GM12878 (cell line): Measurements from ENCODE around the gene CIDEA. TPM values are rescaled to one million over a fixed set of nuclear protein-coding genes. Genes with fewer than 3 reads are reported as not detected.

Experiments
- ATAC-seq: fragments of 200-7000 bp; cut with Tn5 transposase; 3 replicates; pipeline ENCODE4 v1.9.1; 2020; ENCODE audit warnings: mild to moderate bottlenecking, moderate library complexity
- BruUV-seq: library from RNA; stranded (reverse); fragments of 400-500 nt; replicated peaks from 2 replicates; lab custom pipeline; 2021; lab: Mats Ljungman, UMichigan
- CTCF ChIA-PET: fragments of 300-600 bp; sonication (Branson Sonifier 250); formaldehyde crosslinking; extraction: SDS; loops from one replicate; lab custom pipeline; 2021; ENCODE audit warnings: inconsistent platforms; lab: Yijun Ruan, JAX
- POLR2A ChIA-PET: fragments of 350-600 bp; formaldehyde crosslinking; extraction: SDS; loops from one replicate; lab custom pipeline; 2021; ENCODE audit warnings: inconsistent platforms; lab: Charles Lee
- RAD21 ChIA-PET: fragments of 300-600 bp; sonication (Branson Sonifier 250); formaldehyde crosslinking; loops from one replicate; lab custom pipeline; 2023; ENCODE audit warnings: antibody characterized with exemption; ENCODE audit not compliant: unreplicated experiment; lab: Charles Lee
- SMC1A ChIA-PET: fragments of 300-600 bp; sonication (Branson Sonifier 250); formaldehyde crosslinking; loops from one replicate; lab custom pipeline; 2023; ENCODE audit not compliant: unreplicated experiment, uncharacterized antibody; lab: Charles Lee
- DNase-seq: peaks from one replicate; pipeline ENCODE4 v3.0.0-alpha.2; 2011; ENCODE audit warnings: low read depth, low spot score
- FAIRE-seq: peaks from 3 replicates; lab custom pipeline; 2011; peaks lifted over from hg19 to GRCh38; lab: Jason Lieb, UNC
- H2AFZ ChIP-seq: 2 replicates; pipeline ENCODE4 v1.6.0; 2011; ENCODE audit warnings: low read depth, low read length, control low read depth; ENCODE audit not compliant: control insufficient read depth
- H3K27ac ChIP-seq: 2 replicates; pipeline ENCODE4 v1.5.1; 2011; ENCODE audit warnings: control low read depth; ENCODE audit not compliant: control insufficient read depth, insufficient read depth
- H3K27me3 ChIP-seq, 2 experiments: replicated peaks in 1 of 2; 2 replicates each; pipeline versions ENCODE4 v1.6.0 to v1.6.1; 2011; ENCODE audit warnings: low read length in 1 of 2; ENCODE audit not compliant: control insufficient read depth in 2 of 2, insufficient read depth in 2 of 2
- H3K36me3 ChIP-seq, 2 experiments: 2 replicates each; pipeline ENCODE4 v1.5.1; 2011; ENCODE audit warnings: low read length in 1 of 2; ENCODE audit not compliant: control insufficient read depth in 2 of 2, insufficient read depth in 2 of 2
- H3K4me1 ChIP-seq: 2 replicates; pipeline ENCODE4 v1.6.1; 2011; ENCODE audit warnings: mild to moderate bottlenecking, low read length, moderate library complexity, mixed read lengths; ENCODE audit not compliant: control insufficient read depth, insufficient read depth
- H3K4me2 ChIP-seq: 2 replicates; pipeline ENCODE4 v1.6.0; 2011; ENCODE audit warnings: control low read depth; ENCODE audit not compliant: control insufficient read depth, insufficient read depth
- H3K4me3 ChIP-seq: fragments of 200-600 bp; sonication (generic); 2 replicates; pipeline ENCODE4 v1.5.1; 2016
- H3K79me2 ChIP-seq: 2 replicates; pipeline ENCODE4 v1.6.0; 2011; ENCODE audit warnings: low read length; ENCODE audit not compliant: control insufficient read depth, insufficient read depth
- H3K9ac ChIP-seq: 2 replicates; pipeline ENCODE4 v1.8.0; 2011; ENCODE audit warnings: low read length, control low read depth, mixed read lengths; ENCODE audit not compliant: control insufficient read depth, insufficient read depth
- H3K9me3 ChIP-seq: replicated peaks from 3 replicates; pipeline ENCODE4 v1.5.1; 2011; ENCODE audit warnings: mild to moderate bottlenecking, low read length; ENCODE audit not compliant: control insufficient read depth, insufficient read depth
- H4K20me1 ChIP-seq: 2 replicates; pipeline ENCODE4 v1.6.0; 2011; ENCODE audit not compliant: control insufficient read depth, insufficient read depth
- ATF7 ChIP-seq: fragments of 450-650 bp; IDR thresholded peaks from 2 replicates; pipeline ENCODE4 v1.6.1; 2016; ENCODE audit warnings: low read depth, mild to moderate bottlenecking
- IKZF1 ChIP-seq: fragments of 450-650 bp; conservative IDR thresholded peaks from 2 replicates; pipeline ENCODE4 v1.6.1; 2017; ENCODE audit warnings: antibody characterized with exemption, mild to moderate bottlenecking
- IRF4 ChIP-seq: IDR thresholded peaks from 2 replicates; pipeline ENCODE4 v1.6.1; 2011; ENCODE audit warnings: low read depth, low read length
- PAX5 ChIP-seq: IDR thresholded peaks from 2 replicates; pipeline ENCODE4 v1.6.1; 2011; ENCODE audit warnings: low read depth, low read length, borderline replicate concordance
- RELA ChIP-seq: fragments of 450-650 bp; IDR thresholded peaks from 2 replicates; pipeline ENCODE4 v1.8.0; 2014; ENCODE audit warnings: borderline replicate concordance; ENCODE audit not compliant: partially characterized antibody
- RFX5 ChIP-seq: IDR thresholded peaks from 2 replicates; pipeline ENCODE4 v1.6.1; 2011; ENCODE audit warnings: low read depth, low read length, improper control_type of control experiment
- SMAD5 ChIP-seq: IDR thresholded peaks from 2 replicates; pipeline ENCODE4 v1.6.1; 2016; ENCODE audit warnings: antibody characterized with exemption, low read depth
- WGBS: methylation state at CpG from one replicate; pipeline ENCODE4 v1.1.6; 2016; ENCODE audit warnings: low lambda C conversion rate; ENCODE audit not compliant: insufficient replicate concordance, insufficient coverage; ENCODE audit errors: missing lambda C conversion rate; 5-methylcytosine and 5-hydroxymethylcytosine counted together
- in situ Hi-C: fragments of 300-500 bp; cut with MboI; formaldehyde crosslinking; loops from 9 replicates; pipeline ENCODE4 v1.14.3; 2018; ENCODE audit warnings: mixed read lengths
- intact Hi-C: fragments of 100-400 bp; cut with micrococcal nuclease; formaldehyde crosslinking; loops from one replicate; pipeline ENCODE4 v1.14.2; 2022; ENCODE audit not compliant: unreplicated experiment
- polyA plus RNA-seq, 11 experiments: library from polyadenylated mRNA; depleted of rRNA in 4 of 11; unstranded in 6 of 11; stranded (reverse) in 5 of 11; fragments of >200 nt; fragmentation: Nextera tagmentation in 4 of 11; fragmentation: Illumina TruSeq in 1 of 11; extraction: Ambion mirVana in 4 of 11; extraction: Trizol in 1 of 11; gene quantifications; 1 replicate in 1 of 11; 2 replicates in 10 of 11; pipeline versions ENCODE4 v1.2.1 to v1.2.3, GENCODE V29; 2011 to 2016; ENCODE audit warnings: inconsistent platforms in 2 of 11, missing spikeins in 2 of 11, low read depth in 1 of 11
- total RNA-seq, 4 experiments: library from RNA; depleted of rRNA in 3 of 4; stranded (reverse); fragments of >200 nt in 3 of 4; fragmentation: Illumina TruSeq in 1 of 4; extraction: Trizol in 1 of 4; gene quantifications; 2 replicates each; pipeline versions ENCODE4 v1.2.1 to v1.2.3, GENCODE V29; 2013 to 2021
- TF ChIP-seq, protein P1 (sequence below): IDR thresholded peaks from 2 replicates; pipeline ENCODE4 v1.6.1; 2012; ENCODE audit warnings: low read depth, low read length, improper control_type of control experiment
- TF ChIP-seq, protein P2 (sequence below): fragments of 450-650 bp; conservative IDR thresholded peaks from 2 replicates; pipeline ENCODE4 v1.6.1; 2017; ENCODE audit warnings: mild to moderate bottlenecking, moderate library complexity
- TF ChIP-seq, protein P3 (sequence below): IDR thresholded peaks from 2 replicates; pipeline ENCODE4 v1.6.1; 2011; ENCODE audit warnings: mild to moderate bottlenecking, low read depth, low read length, moderate library complexity; ENCODE audit not compliant: insufficient replicate concordance
- TF ChIP-seq, protein P4 (sequence below): fragments of 450-650 bp; IDR thresholded peaks from 2 replicates; pipeline ENCODE4 v1.6.1; 2016; ENCODE audit warnings: mild to moderate bottlenecking
- TF ChIP-seq, protein P5 (sequence below): fragments of 450-650 bp; IDR thresholded peaks from 2 replicates; pipeline ENCODE4 v1.6.1; 2017; ENCODE audit warnings: mild to moderate bottlenecking

Gene CIDEA
- total and polyA plus RNA-seq, 10 of the 15 experiments (the other 5 are each of a cell fraction or from before 2014, with no cell fraction given) = not detected

DNA sequence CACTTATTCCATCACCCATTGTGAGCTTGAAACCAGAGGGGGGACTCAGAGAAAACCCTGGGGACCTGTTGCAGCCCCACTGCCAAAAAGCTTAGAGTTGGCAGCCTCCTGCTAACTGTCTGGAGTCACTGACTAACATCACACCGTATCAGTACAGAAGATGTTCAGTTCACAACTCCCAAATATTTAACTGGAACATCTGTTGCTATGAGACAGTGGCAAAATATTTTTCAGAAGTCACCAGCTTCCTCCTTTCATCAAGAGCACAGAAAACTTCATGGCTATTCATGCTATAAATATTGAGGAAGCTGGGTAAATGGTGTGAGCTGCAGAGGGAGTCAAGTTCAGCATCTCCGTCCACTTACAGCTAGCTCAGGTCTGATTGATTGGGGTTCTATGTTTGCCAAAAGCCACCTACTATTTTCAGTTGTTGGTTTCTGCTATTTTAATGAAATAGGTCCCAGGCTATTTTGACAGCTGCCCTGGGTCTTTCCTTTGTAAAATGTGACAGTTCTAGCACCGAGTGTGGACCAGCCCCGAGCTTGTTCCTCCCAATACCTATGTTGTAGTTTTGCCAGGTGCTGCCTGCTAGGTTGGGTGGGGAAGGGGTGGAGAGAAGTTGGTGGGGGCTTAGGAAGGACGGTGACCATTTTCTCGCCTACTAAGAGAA is 63.6 kb downstream of the CIDEA start:
- peak overlapping the region; percentile 4 for H3K27ac ChIP-seq
- peaks cover 33% of the 10 kb centered on the region for H3K4me1 ChIP-seq
- BruUV-seq = no TSS peak
- H3K36me3 ChIP-seq = peaks cover 0 to 3% of the 10 kb centered on the region in 2 experiments; a peak in 2 of 4 replicates
- H2AFZ ChIP-seq = no peak overlapping the region
- no peaks in the 10 kb centered on the region for H4K20me1 ChIP-seq
- TF ChIP-seq, protein P1, sequence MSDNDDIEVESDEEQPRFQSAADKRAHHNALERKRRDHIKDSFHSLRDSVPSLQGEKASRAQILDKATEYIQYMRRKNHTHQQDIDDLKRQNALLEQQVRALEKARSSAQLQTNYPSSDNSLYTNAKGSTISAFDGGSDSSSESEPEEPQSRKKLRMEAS = no peak
- TF ChIP-seq SMAD5 = no peak
- TF ChIP-seq ATF7 = no peak
- 0 out of 2 replicates have a peak, but pooled peaks have one; percentile 7 for TF ChIP-seq PAX5
- no peak for TF ChIP-seq RELA
- TF ChIP-seq IRF4 = no peak
- peak; percentile 30; the same call in 1 of the 2 replicates for TF ChIP-seq RFX5
- TF ChIP-seq, protein P2, sequence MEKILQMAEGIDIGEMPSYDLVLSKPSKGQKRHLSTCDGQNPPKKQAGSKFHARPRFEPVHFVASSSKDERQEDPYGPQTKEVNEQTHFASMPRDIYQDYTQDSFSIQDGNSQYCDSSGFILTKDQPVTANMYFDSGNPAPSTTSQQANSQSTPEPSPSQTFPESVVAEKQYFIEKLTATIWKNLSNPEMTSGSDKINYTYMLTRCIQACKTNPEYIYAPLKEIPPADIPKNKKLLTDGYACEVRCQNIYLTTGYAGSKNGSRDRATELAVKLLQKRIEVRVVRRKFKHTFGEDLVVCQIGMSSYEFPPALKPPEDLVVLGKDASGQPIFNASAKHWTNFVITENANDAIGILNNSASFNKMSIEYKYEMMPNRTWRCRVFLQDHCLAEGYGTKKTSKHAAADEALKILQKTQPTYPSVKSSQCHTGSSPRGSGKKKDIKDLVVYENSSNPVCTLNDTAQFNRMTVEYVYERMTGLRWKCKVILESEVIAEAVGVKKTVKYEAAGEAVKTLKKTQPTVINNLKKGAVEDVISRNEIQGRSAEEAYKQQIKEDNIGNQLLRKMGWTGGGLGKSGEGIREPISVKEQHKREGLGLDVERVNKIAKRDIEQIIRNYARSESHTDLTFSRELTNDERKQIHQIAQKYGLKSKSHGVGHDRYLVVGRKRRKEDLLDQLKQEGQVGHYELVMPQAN = no peak
- TF ChIP-seq, protein P3, sequence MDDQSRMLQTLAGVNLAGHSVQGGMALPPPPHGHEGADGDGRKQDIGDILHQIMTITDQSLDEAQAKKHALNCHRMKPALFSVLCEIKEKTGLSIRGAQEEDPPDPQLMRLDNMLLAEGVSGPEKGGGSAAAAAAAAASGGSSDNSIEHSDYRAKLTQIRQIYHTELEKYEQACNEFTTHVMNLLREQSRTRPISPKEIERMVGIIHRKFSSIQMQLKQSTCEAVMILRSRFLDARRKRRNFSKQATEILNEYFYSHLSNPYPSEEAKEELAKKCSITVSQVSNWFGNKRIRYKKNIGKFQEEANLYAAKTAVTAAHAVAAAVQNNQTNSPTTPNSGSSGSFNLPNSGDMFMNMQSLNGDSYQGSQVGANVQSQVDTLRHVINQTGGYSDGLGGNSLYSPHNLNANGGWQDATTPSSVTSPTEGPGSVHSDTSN = peak; percentile 23
- TF ChIP-seq, protein P4, sequence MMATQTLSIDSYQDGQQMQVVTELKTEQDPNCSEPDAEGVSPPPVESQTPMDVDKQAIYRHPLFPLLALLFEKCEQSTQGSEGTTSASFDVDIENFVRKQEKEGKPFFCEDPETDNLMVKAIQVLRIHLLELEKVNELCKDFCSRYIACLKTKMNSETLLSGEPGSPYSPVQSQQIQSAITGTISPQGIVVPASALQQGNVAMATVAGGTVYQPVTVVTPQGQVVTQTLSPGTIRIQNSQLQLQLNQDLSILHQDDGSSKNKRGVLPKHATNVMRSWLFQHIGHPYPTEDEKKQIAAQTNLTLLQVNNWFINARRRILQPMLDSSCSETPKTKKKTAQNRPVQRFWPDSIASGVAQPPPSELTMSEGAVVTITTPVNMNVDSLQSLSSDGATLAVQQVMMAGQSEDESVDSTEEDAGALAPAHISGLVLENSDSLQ = peak; percentile 20; the same call in 1 of the 2 replicates
- TF ChIP-seq, protein P5, sequence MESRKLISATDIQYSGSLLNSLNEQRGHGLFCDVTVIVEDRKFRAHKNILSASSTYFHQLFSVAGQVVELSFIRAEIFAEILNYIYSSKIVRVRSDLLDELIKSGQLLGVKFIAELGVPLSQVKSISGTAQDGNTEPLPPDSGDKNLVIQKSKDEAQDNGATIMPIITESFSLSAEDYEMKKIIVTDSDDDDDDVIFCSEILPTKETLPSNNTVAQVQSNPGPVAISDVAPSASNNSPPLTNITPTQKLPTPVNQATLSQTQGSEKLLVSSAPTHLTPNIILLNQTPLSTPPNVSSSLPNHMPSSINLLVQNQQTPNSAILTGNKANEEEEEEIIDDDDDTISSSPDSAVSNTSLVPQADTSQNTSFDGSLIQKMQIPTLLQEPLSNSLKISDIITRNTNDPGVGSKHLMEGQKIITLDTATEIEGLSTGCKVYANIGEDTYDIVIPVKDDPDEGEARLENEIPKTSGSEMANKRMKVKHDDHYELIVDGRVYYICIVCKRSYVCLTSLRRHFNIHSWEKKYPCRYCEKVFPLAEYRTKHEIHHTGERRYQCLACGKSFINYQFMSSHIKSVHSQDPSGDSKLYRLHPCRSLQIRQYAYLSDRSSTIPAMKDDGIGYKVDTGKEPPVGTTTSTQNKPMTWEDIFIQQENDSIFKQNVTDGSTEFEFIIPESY = no peak
- no peak for TF ChIP-seq IKZF1
- ChIA-PET POLR2A (interaction anchor here (0.5 to 1.0 kb wide), 2 partner anchors 9 to 32 kb away, joined by 4 to 5 read pairs; no protein-coding TSS in a partner anchor), CTCF (interaction anchor here (0.9 to 4.5 kb wide), 3 partner anchors 9 to 75 kb away, joined by 3 to 50 read pairs (median 5); no protein-coding TSS in a partner anchor), SMC1A (interaction anchor here (0.9 to 3.0 kb wide), 6 partner anchors 9 to 59 kb away, joined by 3 to 10 read pairs (median 4); partner anchors contain the start of gene AFG3L2), RAD21 (interaction anchor here (1.0 to 1.4 kb wide), 2 partner anchors 10 to 59 kb away, joined by 3 to 5 read pairs; partner anchors contain the start of gene AFG3L2)
- no peaks in the 10 kb centered on the region for H3K9me3 ChIP-seq
- FAIRE-seq (no peak), DNase-seq (no peak), ATAC-seq (peak; percentile 42)
- H3K4me2 ChIP-seq = peak overlapping the region; percentile 23; the same call in 1 of the 2 replicates
- H3K27me3 ChIP-seq = no peaks in the 10 kb centered on the region
- in situ Hi-C loops = no loop called here
- intact Hi-C loops = no loop called here
- 20% methylated on average over 6 of the region's 6 CpGs for WGBS
- no peak overlapping the region for H3K9ac ChIP-seq
- H3K4me3 ChIP-seq = no peak overlapping the region
- no peaks in the 10 kb centered on the region; the same call in 1 of the 2 replicates for H3K79me2 ChIP-seq
